H9 (cell line): ENCODE data around the gene ALG8. TPM values are rescaled to one million over a fixed set of nuclear protein-coding genes. Genes with fewer than 3 reads are reported as not detected.

Source experiments
- DNase-seq: peaks from one replicate; pipeline ENCODE4 v3.0.0-alpha.2; 2017
- H2AFZ ChIP-seq: one replicate; pipeline ENCODE4 v1.6.1; 2013; ENCODE audit warnings: mild to moderate bottlenecking, low read length, control low read depth, moderate library complexity
- H2AK5ac ChIP-seq: 2 replicates; pipeline ENCODE4 v1.6.1; 2013; ENCODE audit warnings: low read length, control low read depth, mixed read lengths; ENCODE audit not compliant: insufficient read length
- H2BK120ac ChIP-seq: one replicate; pipeline ENCODE4 v1.6.1; 2013; ENCODE audit warnings: low read depth, mild to moderate bottlenecking, low read length, control low read depth, inconsistent platforms; ENCODE audit not compliant: poor library complexity, severe bottlenecking
- H2BK12ac ChIP-seq: 2 replicates; pipeline ENCODE4 v1.6.1; 2013; ENCODE audit warnings: low read length, control low read depth, mixed read lengths, low read depth; ENCODE audit not compliant: insufficient read length
- H2BK15ac ChIP-seq: 2 replicates; pipeline ENCODE4 v1.6.1; 2013; ENCODE audit warnings: low read depth, low read length, control low read depth
- H2BK20ac ChIP-seq: one replicate; pipeline ENCODE4 v1.6.1; 2013; ENCODE audit warnings: low read depth, mild to moderate bottlenecking, low read length, control low read depth, inconsistent platforms; ENCODE audit not compliant: poor library complexity, severe bottlenecking
- H2BK5ac ChIP-seq: 2 replicates; pipeline ENCODE4 v1.6.1; 2013; ENCODE audit warnings: low read length, control low read depth, mixed read lengths; ENCODE audit not compliant: insufficient read length
- H3K14ac ChIP-seq: 2 replicates; pipeline ENCODE4 v1.6.1; 2013; ENCODE audit warnings: low read length, control low read depth; ENCODE audit not compliant: insufficient read depth
- H3K18ac ChIP-seq: 2 replicates; pipeline ENCODE4 v1.6.1; 2013; ENCODE audit warnings: low read depth, mild to moderate bottlenecking, mixed read lengths, low read length, control low read depth; ENCODE audit not compliant: insufficient read length
- H3K23ac ChIP-seq: 2 replicates; pipeline ENCODE4 v1.6.1; 2013; ENCODE audit warnings: low read length, control low read depth, mixed read lengths, low read depth; ENCODE audit not compliant: insufficient read length
- H3K23me2 ChIP-seq: 2 replicates; pipeline ENCODE4 v1.6.1; 2013; ENCODE audit warnings: low read depth, mild to moderate bottlenecking, mixed read lengths, low read length, control low read depth; ENCODE audit not compliant: insufficient read length, poor library complexity, severe bottlenecking
- H3K27ac ChIP-seq: 2 replicates; pipeline ENCODE4 v1.5.1; 2013; ENCODE audit warnings: low read length, control low read depth, mixed read lengths, low read depth; ENCODE audit not compliant: insufficient read length
- H3K27me3 ChIP-seq: 2 replicates; pipeline ENCODE4 v1.6.1; 2013; ENCODE audit warnings: low read length, control low read depth, inconsistent platforms; ENCODE audit not compliant: insufficient read depth
- H3K4ac ChIP-seq: 2 replicates; pipeline ENCODE4 v1.6.1; 2013; ENCODE audit warnings: low read depth, mild to moderate bottlenecking, control low read depth, inconsistent platforms, low read length, moderate library complexity
- H3K4me1 ChIP-seq: 2 replicates; pipeline ENCODE4 v1.6.1; 2013; ENCODE audit warnings: low read length, control low read depth, inconsistent platforms; ENCODE audit not compliant: insufficient read depth
- H3K4me2 ChIP-seq: 2 replicates; pipeline ENCODE4 v1.6.1; 2013; ENCODE audit warnings: low read length, control low read depth, mixed read lengths; ENCODE audit not compliant: insufficient read length, insufficient read depth
- H3K56ac ChIP-seq: 2 replicates; pipeline ENCODE4 v1.6.1; 2013; ENCODE audit warnings: low read depth, mild to moderate bottlenecking, mixed read lengths, low read length, control low read depth; ENCODE audit not compliant: insufficient read length
- H3K79me1 ChIP-seq: 2 replicates; pipeline ENCODE4 v1.6.1; 2013; ENCODE audit warnings: low read depth, mild to moderate bottlenecking, moderate library complexity, low read length, control low read depth, inconsistent platforms; ENCODE audit not compliant: insufficient read depth, poor library complexity, severe bottlenecking
- H3K79me2 ChIP-seq: 2 replicates; pipeline ENCODE4 v1.6.1; 2013; ENCODE audit warnings: low read length, control low read depth, inconsistent platforms; ENCODE audit not compliant: insufficient read depth
- H3K9ac ChIP-seq: 2 replicates; pipeline ENCODE4 v1.6.1; 2013; ENCODE audit warnings: low read length, control low read depth, mixed read lengths; ENCODE audit not compliant: insufficient read length; ENCODE audit errors: extremely low read depth
- H3K9me3 ChIP-seq: one replicate; pipeline ENCODE4 v1.6.1; 2013; ENCODE audit warnings: low read depth, low read length, inconsistent platforms; ENCODE audit not compliant: control insufficient read depth
- H3T11ph ChIP-seq: one replicate; pipeline ENCODE4 v1.6.1; 2013; ENCODE audit warnings: mild to moderate bottlenecking, low read length, control low read depth, inconsistent platforms
- H4K20me1 ChIP-seq: one replicate; pipeline ENCODE4 v1.6.1; 2013; ENCODE audit not compliant: control insufficient read depth, insufficient read length, insufficient read depth
- H4K5ac ChIP-seq: 2 replicates; pipeline ENCODE4 v1.6.1; 2013; ENCODE audit warnings: low read depth, mild to moderate bottlenecking, mixed read lengths, low read length, control low read depth; ENCODE audit not compliant: insufficient read length
- H4K8ac ChIP-seq: replicated peaks from 2 replicates; pipeline ENCODE4 v1.6.1; 2013; ENCODE audit warnings: low read length, control low read depth, mixed read lengths, low read depth; ENCODE audit not compliant: insufficient read length
- H4K91ac ChIP-seq: 2 replicates; pipeline ENCODE4 v1.6.1; 2013; ENCODE audit warnings: low read depth, mild to moderate bottlenecking, moderate library complexity, mixed read lengths, low read length, control low read depth; ENCODE audit not compliant: insufficient read length
- H3K27ac Mint-ChIP-seq, 3 experiments: 2 replicates in 2 of 3; 3 replicates in 1 of 3; pipeline ENCODE4 v1.8.0; 2020 to 2021; ENCODE audit warnings: mixed read lengths in 3 of 3, mild to moderate bottlenecking in 1 of 3, moderate library complexity in 1 of 3
- H3K27me3 Mint-ChIP-seq: 2 replicates; pipeline ENCODE4 v1.8.0; 2021; ENCODE audit warnings: low read depth, mild to moderate bottlenecking, moderate library complexity, mixed read lengths
- H3K36me3 Mint-ChIP-seq, 3 experiments: 2 replicates in 2 of 3; 3 replicates in 1 of 3; pipeline ENCODE4 v1.8.0; 2020 to 2021; ENCODE audit warnings: low read depth in 3 of 3, mixed read lengths in 3 of 3; ENCODE audit not compliant: insufficient read depth in 1 of 3
- H3K4me1 Mint-ChIP-seq, 2 experiments: 2 replicates each; pipeline ENCODE4 v1.8.0; 2020; ENCODE audit warnings: mixed read lengths in 2 of 2
- H3K4me3 Mint-ChIP-seq, 2 experiments: 2 replicates in 1 of 2; 3 replicates in 1 of 2; pipeline ENCODE4 v1.8.0; 2020 to 2021; ENCODE audit warnings: mild to moderate bottlenecking in 2 of 2, mixed read lengths in 2 of 2, moderate library complexity in 1 of 2
- H3K9me3 Mint-ChIP-seq, 2 experiments: 2 replicates in 1 of 2; 3 replicates in 1 of 2; pipeline ENCODE4 v1.8.0; 2020; ENCODE audit warnings: mild to moderate bottlenecking in 2 of 2, mixed read lengths in 2 of 2, moderate library complexity in 1 of 2
- CTCF ChIP-seq: fragments of 200-600 bp; sonication (generic); conservative IDR thresholded peaks from 3 replicates; pipeline ENCODE4 v1.8.0; 2021; ENCODE audit warnings: antibody characterized with exemption, mild to moderate bottlenecking
- WGBS: extraction: QIAGEN DNeasy Blood & Tissue Kit; methylation state at CpG from one replicate; pipeline ENCODE4 v1.1.7; 2013; ENCODE audit warnings: missing lambda C conversion rate, low lambda C conversion rate, mixed read lengths; ENCODE audit not compliant: insufficient read length; ENCODE audit errors: extremely low coverage; 5-methylcytosine and 5-hydroxymethylcytosine counted together
- total RNA-seq: library from RNA; stranded (reverse); gene quantifications from 2 replicates; pipeline ENCODE4 v1.2.1, GENCODE V29; 2021

Gene ALG8
- total RNA-seq, 1 experiment from 2014 or later: 77.5 TPM

DNA sequence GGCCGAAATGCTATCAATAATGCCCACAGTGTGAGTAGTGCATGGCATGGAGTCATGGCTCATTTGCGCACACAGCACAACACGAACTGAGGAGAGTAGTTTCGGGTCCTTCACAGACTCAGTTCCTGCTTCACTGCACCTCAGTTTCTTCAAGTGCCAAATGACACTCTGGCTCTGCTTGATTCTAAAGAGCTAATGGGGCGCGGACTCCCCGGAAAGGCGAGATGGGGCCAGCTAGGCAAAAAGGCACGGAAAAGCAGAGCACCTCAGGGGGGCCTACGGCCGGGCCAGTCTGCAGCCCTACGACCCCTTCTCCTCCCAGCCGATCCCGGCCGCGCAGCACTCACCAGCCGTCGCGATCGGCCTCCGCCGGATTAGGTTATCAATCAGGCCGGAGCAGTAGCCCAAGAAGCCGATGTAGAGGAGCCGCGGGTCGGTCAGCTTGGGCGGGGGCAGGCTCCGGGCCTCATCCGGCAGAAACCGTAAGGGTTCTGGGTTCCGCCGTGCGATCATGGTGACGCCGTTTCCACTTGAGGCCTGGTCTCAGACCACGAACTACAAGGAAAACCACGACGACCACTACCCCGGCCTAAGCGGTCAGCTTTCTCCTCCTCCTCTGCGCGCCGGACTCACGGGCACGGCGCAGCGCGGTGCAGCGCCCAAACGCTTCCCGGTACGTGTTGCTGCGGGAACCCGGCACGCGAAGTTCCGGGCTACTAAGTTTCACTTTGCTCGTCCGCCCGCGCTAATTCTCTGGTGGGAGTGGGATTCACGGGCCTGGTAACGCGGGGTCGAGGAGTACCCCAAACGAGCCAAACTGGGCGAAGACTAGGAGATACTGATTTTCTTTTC is 60.0 kb downstream of the ALG8 start, which contains the start of gene NDUFC2:
TSS of gene NDUFC2 (minus strand) at position 631 of the 852 bp plus-strand sequence. CDS start at position 513, 118 bp downstream.
- Histone ChIP-seq H3K4ac (no peak within 1 kb of the TSS), H4K20me1 (no peaks in the 10 kb centered on the region), H3K79me1 (no peaks in the 10 kb centered on the region), H3T11ph (no peak within 1 kb of the TSS), H2AK5ac (no peak within 1 kb of the TSS), H3K4me1 (no peaks in the 10 kb centered on the region), H3K9ac (peak within 1 kb of the TSS; percentile 87), H2BK120ac (no peak within 1 kb of the TSS), H2BK15ac (no peak within 1 kb of the TSS), H3K27me3 (no peaks in the 10 kb centered on the region), H2BK20ac (no peak within 1 kb of the TSS), H3K23ac (no peak within 1 kb of the TSS), H4K8ac (no peak within 1 kb of the TSS), H4K5ac (peak within 1 kb of the TSS; percentile 64), H3K27ac (peak within 1 kb of the TSS; percentile 1), H3K18ac (peak within 1 kb of the TSS; percentile 74), H3K56ac (no peak within 1 kb of the TSS), H2BK12ac (no peak within 1 kb of the TSS), H2BK5ac (no peak within 1 kb of the TSS), H3K9me3 (no peaks in the 10 kb centered on the region), H3K14ac (peak within 1 kb of the TSS; percentile 82), H2AFZ (peak within 1 kb of the TSS; percentile 45), H3K79me2 (peaks cover 17% of the 10 kb centered on the region; the same call in 1 of the 2 replicates), H3K23me2 (peaks cover 8% of the 10 kb centered on the region), H4K91ac (no peak within 1 kb of the TSS), H3K4me2 (peak within 1 kb of the TSS; percentile 100)
- peaks cover 11 to 16% of the 10 kb centered on the region in 2 experiments for H3K4me1 Mint-ChIP-seq
- DNase-seq: peak; percentile 70
- TF ChIP-seq CTCF: no peak
- WGBS: no CpG with 5 or more reads among the region's 68 CpGs
- no peaks in the 10 kb centered on the region; a peak in 1 of 5 replicates for H3K9me3 Mint-ChIP-seq
- H3K36me3 Mint-ChIP-seq: peaks cover 0 to 8% (median 4%) of the 10 kb centered on the region in 3 experiments; a peak in 4 of 7 replicates
- peaks cover 10% of the 10 kb centered on the region for H3K27me3 Mint-ChIP-seq
- H3K27ac Mint-ChIP-seq: peak within 1 kb of the TSS; percentile 48 to 97 (median 94); a peak in 5 of 7 replicates
- peak within 1 kb of the TSS; percentile 91 to 92 for H3K4me3 Mint-ChIP-seq
